GM23338 (cell line): ENCODE data around the gene GLOD4. TPM values are rescaled to one million over a fixed set of nuclear protein-coding genes. Genes with fewer than 3 reads are reported as not detected.

Experiments
- ATAC-seq: fragments of 200-7000 bp; cut with Tn5 transposase; 3 replicates; pipeline ENCODE4 v1.9.1; 2020
- DNase-seq: peaks from one replicate; pipeline ENCODE4 v3.0.0-alpha.2; 2015; ENCODE audit warnings: low spot score
- H2AFZ ChIP-seq: fragments of 200-600 bp; sonication (generic); 2 replicates; pipeline ENCODE4 v1.8.0; 2016; ENCODE audit warnings: antibody characterized with exemption, mild to moderate bottlenecking, moderate library complexity
- H3F3A ChIP-seq: fragments of 200-600 bp; sonication (generic); replicated peaks from 2 replicates; pipeline ENCODE4 v1.8.0; 2017; ENCODE audit warnings: antibody characterized with exemption, mixed run types, low read depth
- H3K27ac ChIP-seq: fragments of 200-600 bp; sonication (generic); 2 replicates; pipeline ENCODE4 v1.6.1; 2016; ENCODE audit warnings: low read depth
- H3K27me3 ChIP-seq: fragments of 200-600 bp; sonication (generic); 2 replicates; pipeline ENCODE4 v1.8.0; 2016; ENCODE audit warnings: mild to moderate bottlenecking, mixed run types, moderate library complexity; ENCODE audit not compliant: insufficient read depth
- H3K36me3 ChIP-seq: fragments of 200-600 bp; sonication (generic); 2 replicates; pipeline ENCODE4 v1.8.0; 2016; ENCODE audit warnings: mild to moderate bottlenecking; ENCODE audit not compliant: insufficient read depth
- H3K4me1 ChIP-seq: fragments of 200-600 bp; sonication (generic); 2 replicates; pipeline ENCODE4 v1.8.0; 2016; ENCODE audit warnings: mild to moderate bottlenecking, moderate library complexity; ENCODE audit not compliant: insufficient read depth
- H3K4me2 ChIP-seq: fragments of 200-600 bp; sonication (generic); 2 replicates; pipeline ENCODE4 v1.7.1; 2017; ENCODE audit warnings: mixed run types
- H3K4me3 ChIP-seq: fragments of 200-600 bp; sonication (generic); 2 replicates; pipeline ENCODE4 v1.6.1; 2016; ENCODE audit warnings: mixed run types
- H3K79me2 ChIP-seq: fragments of 200-600 bp; sonication (generic); replicated peaks from 2 replicates; pipeline ENCODE4 v1.8.0; 2017; ENCODE audit warnings: mild to moderate bottlenecking; ENCODE audit not compliant: insufficient read depth
- H3K9me2 ChIP-seq: fragments of 200-600 bp; sonication (generic); 2 replicates; pipeline ENCODE4 v1.8.0; 2017; ENCODE audit not compliant: insufficient read depth
- H4K20me1 ChIP-seq: fragments of 200-600 bp; sonication (generic); replicated peaks from 2 replicates; pipeline ENCODE4 v1.8.0; 2017; ENCODE audit warnings: mild to moderate bottlenecking; ENCODE audit not compliant: insufficient read depth
- H3K27ac Mint-ChIP-seq: 2 replicates; pipeline ENCODE4 v1.8.0; 2020; ENCODE audit warnings: inconsistent platforms, mild to moderate bottlenecking, moderate library complexity, mixed read lengths
- H3K27me3 Mint-ChIP-seq: 3 replicates; pipeline ENCODE4 v1.8.0; 2022; ENCODE audit warnings: low read depth, mild to moderate bottlenecking, moderate library complexity, mixed read lengths, inconsistent platforms; ENCODE audit not compliant: insufficient read depth, poor library complexity
- H3K36me3 Mint-ChIP-seq: 3 replicates; pipeline ENCODE4 v1.8.0; 2021; ENCODE audit warnings: low read depth, mild to moderate bottlenecking, inconsistent platforms, moderate library complexity, mixed read lengths
- H3K4me1 Mint-ChIP-seq: 3 replicates; pipeline ENCODE4 v1.8.0; 2020; ENCODE audit warnings: mild to moderate bottlenecking, inconsistent platforms, mixed read lengths
- H3K4me3 Mint-ChIP-seq: 3 replicates; pipeline ENCODE4 v1.8.0; 2021; ENCODE audit warnings: moderate library complexity, mild to moderate bottlenecking, inconsistent platforms, mixed read lengths
- H3K9me3 Mint-ChIP-seq: 3 replicates; pipeline ENCODE4 v1.8.0; 2020; ENCODE audit warnings: moderate library complexity, mild to moderate bottlenecking, inconsistent platforms, mixed read lengths
- CREB1 ChIP-seq: fragments of 250-450 bp; sonication (Bioruptor Pico); IDR thresholded peaks from 2 replicates; pipeline ENCODE4 v1.5.0; 2020; ENCODE audit warnings: low read depth, mild to moderate bottlenecking, moderate library complexity
- EZH2 ChIP-seq: fragments of 200-600 bp; sonication (generic); IDR thresholded peaks from one replicate; pipeline ENCODE4 v1.8.0; 2017; ENCODE audit warnings: antibody characterized with exemption, mild to moderate bottlenecking, low read depth; ENCODE audit not compliant: unreplicated experiment
- EZH2phosphoT487 ChIP-seq: fragments of 200-600 bp; sonication (generic); IDR thresholded peaks from one replicate; pipeline ENCODE4 v1.8.1; 2018; ENCODE audit warnings: antibody characterized with exemption; ENCODE audit not compliant: unreplicated experiment
- JUNB ChIP-seq: IDR thresholded peaks from one replicate; pipeline ENCODE4 v1.6.1; 2016; ENCODE audit warnings: antibody characterized with exemption; ENCODE audit not compliant: unreplicated experiment
- NANOG ChIP-seq: IDR thresholded peaks from 2 replicates; pipeline ENCODE4 v1.6.1; 2016; ENCODE audit warnings: antibody characterized with exemption, borderline replicate concordance
- POLR2AphosphoS5 ChIP-seq: IDR thresholded peaks from 2 replicates; pipeline ENCODE4 v1.6.1; 2016; ENCODE audit warnings: antibody characterized with exemption, low read depth
- STAT1 ChIP-seq: IDR thresholded peaks from one replicate; pipeline ENCODE4 v1.6.1; 2016; ENCODE audit warnings: antibody characterized with exemption; ENCODE audit not compliant: unreplicated experiment
- ZNF114 ChIP-seq: fragments of 250-450 bp; sonication (Bioruptor Pico); IDR thresholded peaks from 2 replicates; pipeline ENCODE4 v1.5.0; 2020; ENCODE audit warnings: mild to moderate bottlenecking, moderate library complexity
- ZNF331 ChIP-seq: fragments of 250-450 bp; sonication (Bioruptor Pico); IDR thresholded peaks from 2 replicates; pipeline ENCODE4 v1.5.0; 2020; ENCODE audit warnings: low read depth, mild to moderate bottlenecking, moderate library complexity
- polyA plus RNA-seq: library from polyadenylated mRNA; unstranded; fragments of >200 nt; fragmentation: Nextera tagmentation; extraction: Ambion mirVana; gene quantifications from 2 replicates; pipeline ENCODE4 v1.2.1, GENCODE V29; 2016
- total RNA-seq: library from RNA; depleted of rRNA; stranded (reverse); fragments of >200 nt; shearing (Covaris generic); gene quantifications from 2 replicates; pipeline ENCODE4 v1.2.3, GENCODE V29; 2014
- TF ChIP-seq, protein P1 (sequence below): IDR thresholded peaks from one replicate; pipeline ENCODE4 v1.6.1; 2018; ENCODE audit warnings: antibody characterized with exemption; ENCODE audit not compliant: unreplicated experiment
- TF ChIP-seq, protein P2 (sequence below): IDR thresholded peaks from 2 replicates; pipeline ENCODE4 v1.6.1; 2016; ENCODE audit warnings: antibody characterized with exemption
- TF ChIP-seq, protein P3 (sequence below): fragments of 250-450 bp; sonication (Bioruptor Pico); IDR thresholded peaks from 2 replicates; pipeline ENCODE4 v1.5.0; 2020; ENCODE audit warnings: mild to moderate bottlenecking, moderate library complexity
- TF ChIP-seq, protein P4 (sequence below), 2 experiments: fragments of 200-600 bp in 1 of 2; sonication (generic) in 1 of 2; conservative IDR thresholded peaks; 2 replicates each; pipeline versions ENCODE4 v1.5.1 to v1.6.1; 2016 to 2017; ENCODE audit warnings: antibody characterized with exemption in 2 of 2, low read depth in 2 of 2, mild to moderate bottlenecking in 2 of 2, moderate library complexity in 1 of 2

Gene GLOD4
- total and polyA plus RNA-seq, 2 experiments from 2014 or later, result 120 to 122 TPM

DNA sequence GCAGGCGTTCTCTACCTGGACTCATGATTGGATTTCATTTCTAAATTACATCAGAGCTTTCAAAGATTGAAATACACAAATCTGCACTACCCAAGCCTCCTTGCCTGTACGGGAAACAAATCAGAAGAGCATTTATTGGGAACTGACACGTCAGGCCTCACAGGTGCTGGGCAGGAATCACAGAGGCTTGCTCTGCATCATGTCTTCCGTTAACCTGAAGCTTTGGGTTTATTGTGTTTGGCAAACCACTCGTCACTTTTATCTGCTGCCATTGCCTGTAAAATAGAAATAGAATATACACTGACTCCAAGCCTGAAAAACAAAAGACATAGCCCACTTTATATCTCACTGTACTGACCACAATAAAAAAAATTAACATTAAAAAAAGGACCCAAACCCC, 22.1 kb downstream of the GLOD4 start:
- Histone ChIP-seq H3F3A (no peaks in the 10 kb centered on the region), H2AFZ (no peak overlapping the region), H3K9me2 (no peaks in the 10 kb centered on the region), H3K4me3 (no peak overlapping the region), H3K27me3 (no peaks in the 10 kb centered on the region), H3K4me1 (no peaks in the 10 kb centered on the region), H3K79me2 (no peaks in the 10 kb centered on the region), H3K36me3 (peaks cover 24% of the 10 kb centered on the region), H4K20me1 (no peaks in the 10 kb centered on the region), H3K27ac (no peak overlapping the region), H3K4me2 (no peak overlapping the region)
- no peak overlapping the region for H3K27ac Mint-ChIP-seq
- H3K4me3 Mint-ChIP-seq, result no peak overlapping the region
- H3K4me1 Mint-ChIP-seq, result peaks cover 12% of the 10 kb centered on the region
- no peaks in the 10 kb centered on the region; the same call in 2 of the 3 replicates for H3K9me3 Mint-ChIP-seq
- DNase-seq, result no peak
- H3K36me3 Mint-ChIP-seq, result peaks cover 76% of the 10 kb centered on the region
- H3K27me3 Mint-ChIP-seq, result peaks cover 6% of the 10 kb centered on the region
- no peak for ATAC-seq
- TF ChIP-seq, protein P1, sequence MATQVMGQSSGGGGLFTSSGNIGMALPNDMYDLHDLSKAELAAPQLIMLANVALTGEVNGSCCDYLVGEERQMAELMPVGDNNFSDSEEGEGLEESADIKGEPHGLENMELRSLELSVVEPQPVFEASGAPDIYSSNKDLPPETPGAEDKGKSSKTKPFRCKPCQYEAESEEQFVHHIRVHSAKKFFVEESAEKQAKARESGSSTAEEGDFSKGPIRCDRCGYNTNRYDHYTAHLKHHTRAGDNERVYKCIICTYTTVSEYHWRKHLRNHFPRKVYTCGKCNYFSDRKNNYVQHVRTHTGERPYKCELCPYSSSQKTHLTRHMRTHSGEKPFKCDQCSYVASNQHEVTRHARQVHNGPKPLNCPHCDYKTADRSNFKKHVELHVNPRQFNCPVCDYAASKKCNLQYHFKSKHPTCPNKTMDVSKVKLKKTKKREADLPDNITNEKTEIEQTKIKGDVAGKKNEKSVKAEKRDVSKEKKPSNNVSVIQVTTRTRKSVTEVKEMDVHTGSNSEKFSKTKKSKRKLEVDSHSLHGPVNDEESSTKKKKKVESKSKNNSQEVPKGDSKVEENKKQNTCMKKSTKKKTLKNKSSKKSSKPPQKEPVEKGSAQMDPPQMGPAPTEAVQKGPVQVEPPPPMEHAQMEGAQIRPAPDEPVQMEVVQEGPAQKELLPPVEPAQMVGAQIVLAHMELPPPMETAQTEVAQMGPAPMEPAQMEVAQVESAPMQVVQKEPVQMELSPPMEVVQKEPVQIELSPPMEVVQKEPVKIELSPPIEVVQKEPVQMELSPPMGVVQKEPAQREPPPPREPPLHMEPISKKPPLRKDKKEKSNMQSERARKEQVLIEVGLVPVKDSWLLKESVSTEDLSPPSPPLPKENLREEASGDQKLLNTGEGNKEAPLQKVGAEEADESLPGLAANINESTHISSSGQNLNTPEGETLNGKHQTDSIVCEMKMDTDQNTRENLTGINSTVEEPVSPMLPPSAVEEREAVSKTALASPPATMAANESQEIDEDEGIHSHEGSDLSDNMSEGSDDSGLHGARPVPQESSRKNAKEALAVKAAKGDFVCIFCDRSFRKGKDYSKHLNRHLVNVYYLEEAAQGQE, result no peak
- no peak for TF ChIP-seq ZNF114 (CRISPR knock-in tag)
- TF ChIP-seq STAT1, result no peak
- no peak for TF ChIP-seq JUNB
- TF ChIP-seq NANOG, result no peak
- no peak for TF ChIP-seq POLR2AphosphoS5
- no peak for TF ChIP-seq CREB1 (CRISPR knock-in tag)
- TF ChIP-seq, protein P2, sequence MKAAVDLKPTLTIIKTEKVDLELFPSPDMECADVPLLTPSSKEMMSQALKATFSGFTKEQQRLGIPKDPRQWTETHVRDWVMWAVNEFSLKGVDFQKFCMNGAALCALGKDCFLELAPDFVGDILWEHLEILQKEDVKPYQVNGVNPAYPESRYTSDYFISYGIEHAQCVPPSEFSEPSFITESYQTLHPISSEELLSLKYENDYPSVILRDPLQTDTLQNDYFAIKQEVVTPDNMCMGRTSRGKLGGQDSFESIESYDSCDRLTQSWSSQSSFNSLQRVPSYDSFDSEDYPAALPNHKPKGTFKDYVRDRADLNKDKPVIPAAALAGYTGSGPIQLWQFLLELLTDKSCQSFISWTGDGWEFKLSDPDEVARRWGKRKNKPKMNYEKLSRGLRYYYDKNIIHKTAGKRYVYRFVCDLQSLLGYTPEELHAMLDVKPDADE, result no peak
- TF ChIP-seq EZH2, result no peak
- no peak for TF ChIP-seq ZNF331 (CRISPR knock-in tag)
- TF ChIP-seq, protein P3, sequence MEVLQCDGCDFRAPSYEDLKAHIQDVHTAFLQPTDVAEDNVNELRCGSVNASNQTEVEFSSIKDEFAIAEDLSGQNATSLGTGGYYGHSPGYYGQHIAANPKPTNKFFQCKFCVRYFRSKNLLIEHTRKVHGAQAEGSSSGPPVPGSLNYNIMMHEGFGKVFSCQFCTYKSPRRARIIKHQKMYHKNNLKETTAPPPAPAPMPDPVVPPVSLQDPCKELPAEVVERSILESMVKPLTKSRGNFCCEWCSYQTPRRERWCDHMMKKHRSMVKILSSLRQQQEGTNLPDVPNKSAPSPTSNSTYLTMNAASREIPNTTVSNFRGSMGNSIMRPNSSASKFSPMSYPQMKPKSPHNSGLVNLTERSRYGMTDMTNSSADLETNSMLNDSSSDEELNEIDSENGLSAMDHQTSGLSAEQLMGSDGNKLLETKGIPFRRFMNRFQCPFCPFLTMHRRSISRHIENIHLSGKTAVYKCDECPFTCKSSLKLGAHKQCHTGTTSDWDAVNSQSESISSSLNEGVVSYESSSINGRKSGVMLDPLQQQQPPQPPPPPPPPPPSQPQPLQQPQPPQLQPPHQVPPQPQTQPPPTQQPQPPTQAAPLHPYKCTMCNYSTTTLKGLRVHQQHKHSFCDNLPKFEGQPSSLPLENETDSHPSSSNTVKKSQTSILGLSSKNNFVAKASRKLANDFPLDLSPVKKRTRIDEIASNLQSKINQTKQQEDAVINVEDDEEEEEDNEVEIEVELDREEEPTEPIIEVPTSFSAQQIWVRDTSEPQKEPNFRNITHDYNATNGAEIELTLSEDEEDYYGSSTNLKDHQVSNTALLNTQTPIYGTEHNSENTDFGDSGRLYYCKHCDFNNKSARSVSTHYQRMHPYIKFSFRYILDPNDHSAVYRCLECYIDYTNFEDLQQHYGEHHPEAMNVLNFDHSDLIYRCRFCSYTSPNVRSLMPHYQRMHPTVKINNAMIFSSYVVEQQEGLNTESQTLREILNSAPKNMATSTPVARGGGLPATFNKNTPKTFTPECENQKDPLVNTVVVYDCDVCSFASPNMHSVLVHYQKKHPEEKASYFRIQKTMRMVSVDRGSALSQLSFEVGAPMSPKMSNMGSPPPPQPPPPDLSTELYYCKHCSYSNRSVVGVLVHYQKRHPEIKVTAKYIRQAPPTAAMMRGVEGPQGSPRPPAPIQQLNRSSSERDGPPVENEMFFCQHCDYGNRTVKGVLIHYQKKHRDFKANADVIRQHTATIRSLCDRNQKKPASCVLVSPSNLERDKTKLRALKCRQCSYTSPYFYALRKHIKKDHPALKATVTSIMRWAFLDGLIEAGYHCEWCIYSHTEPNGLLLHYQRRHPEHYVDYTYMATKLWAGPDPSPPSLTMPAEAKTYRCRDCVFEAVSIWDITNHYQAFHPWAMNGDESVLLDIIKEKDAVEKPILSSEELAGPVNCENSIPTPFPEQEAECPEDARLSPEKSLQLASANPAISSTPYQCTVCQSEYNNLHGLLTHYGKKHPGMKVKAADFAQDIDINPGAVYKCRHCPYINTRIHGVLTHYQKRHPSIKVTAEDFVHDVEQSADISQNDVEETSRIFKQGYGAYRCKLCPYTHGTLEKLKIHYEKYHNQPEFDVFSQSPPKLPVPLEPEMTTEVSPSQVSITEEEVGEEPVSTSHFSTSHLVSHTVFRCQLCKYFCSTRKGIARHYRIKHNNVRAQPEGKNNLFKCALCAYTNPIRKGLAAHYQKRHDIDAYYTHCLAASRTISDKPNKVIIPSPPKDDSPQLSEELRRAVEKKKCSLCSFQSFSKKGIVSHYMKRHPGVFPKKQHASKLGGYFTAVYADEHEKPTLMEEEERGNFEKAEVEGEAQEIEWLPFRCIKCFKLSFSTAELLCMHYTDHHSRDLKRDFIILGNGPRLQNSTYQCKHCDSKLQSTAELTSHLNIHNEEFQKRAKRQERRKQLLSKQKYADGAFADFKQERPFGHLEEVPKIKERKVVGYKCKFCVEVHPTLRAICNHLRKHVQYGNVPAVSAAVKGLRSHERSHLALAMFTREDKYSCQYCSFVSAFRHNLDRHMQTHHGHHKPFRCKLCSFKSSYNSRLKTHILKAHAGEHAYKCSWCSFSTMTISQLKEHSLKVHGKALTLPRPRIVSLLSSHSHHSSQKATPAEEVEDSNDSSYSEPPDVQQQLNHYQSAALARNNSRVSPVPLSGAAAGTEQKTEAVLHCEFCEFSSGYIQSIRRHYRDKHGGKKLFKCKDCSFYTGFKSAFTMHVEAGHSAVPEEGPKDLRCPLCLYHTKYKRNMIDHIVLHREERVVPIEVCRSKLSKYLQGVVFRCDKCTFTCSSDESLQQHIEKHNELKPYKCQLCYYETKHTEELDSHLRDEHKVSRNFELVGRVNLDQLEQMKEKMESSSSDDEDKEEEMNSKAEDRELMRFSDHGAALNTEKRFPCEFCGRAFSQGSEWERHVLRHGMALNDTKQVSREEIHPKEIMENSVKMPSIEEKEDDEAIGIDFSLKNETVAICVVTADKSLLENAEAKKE (CRISPR knock-in tag), result no peak
- no peak for TF ChIP-seq EZH2phosphoT487
- TF ChIP-seq, protein P4, sequence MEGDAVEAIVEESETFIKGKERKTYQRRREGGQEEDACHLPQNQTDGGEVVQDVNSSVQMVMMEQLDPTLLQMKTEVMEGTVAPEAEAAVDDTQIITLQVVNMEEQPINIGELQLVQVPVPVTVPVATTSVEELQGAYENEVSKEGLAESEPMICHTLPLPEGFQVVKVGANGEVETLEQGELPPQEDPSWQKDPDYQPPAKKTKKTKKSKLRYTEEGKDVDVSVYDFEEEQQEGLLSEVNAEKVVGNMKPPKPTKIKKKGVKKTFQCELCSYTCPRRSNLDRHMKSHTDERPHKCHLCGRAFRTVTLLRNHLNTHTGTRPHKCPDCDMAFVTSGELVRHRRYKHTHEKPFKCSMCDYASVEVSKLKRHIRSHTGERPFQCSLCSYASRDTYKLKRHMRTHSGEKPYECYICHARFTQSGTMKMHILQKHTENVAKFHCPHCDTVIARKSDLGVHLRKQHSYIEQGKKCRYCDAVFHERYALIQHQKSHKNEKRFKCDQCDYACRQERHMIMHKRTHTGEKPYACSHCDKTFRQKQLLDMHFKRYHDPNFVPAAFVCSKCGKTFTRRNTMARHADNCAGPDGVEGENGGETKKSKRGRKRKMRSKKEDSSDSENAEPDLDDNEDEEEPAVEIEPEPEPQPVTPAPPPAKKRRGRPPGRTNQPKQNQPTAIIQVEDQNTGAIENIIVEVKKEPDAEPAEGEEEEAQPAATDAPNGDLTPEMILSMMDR (conservative IDR thresholded peaks at IDR 0.05; ENCODE audit: low read depth in 2 of 2), result no peak
